ENCODE results near the gene SPOCD1.

The SPOCD1 gene

GRCh38 chr1:31790641-31791091, 25.2 kb downstream of the SPOCD1 start:
- no peak overlapping the region for H3K4me3 ChIP-seq (ENCODE audit: low read depth, low read length)
- TF ChIP-seq, protein P1, sequence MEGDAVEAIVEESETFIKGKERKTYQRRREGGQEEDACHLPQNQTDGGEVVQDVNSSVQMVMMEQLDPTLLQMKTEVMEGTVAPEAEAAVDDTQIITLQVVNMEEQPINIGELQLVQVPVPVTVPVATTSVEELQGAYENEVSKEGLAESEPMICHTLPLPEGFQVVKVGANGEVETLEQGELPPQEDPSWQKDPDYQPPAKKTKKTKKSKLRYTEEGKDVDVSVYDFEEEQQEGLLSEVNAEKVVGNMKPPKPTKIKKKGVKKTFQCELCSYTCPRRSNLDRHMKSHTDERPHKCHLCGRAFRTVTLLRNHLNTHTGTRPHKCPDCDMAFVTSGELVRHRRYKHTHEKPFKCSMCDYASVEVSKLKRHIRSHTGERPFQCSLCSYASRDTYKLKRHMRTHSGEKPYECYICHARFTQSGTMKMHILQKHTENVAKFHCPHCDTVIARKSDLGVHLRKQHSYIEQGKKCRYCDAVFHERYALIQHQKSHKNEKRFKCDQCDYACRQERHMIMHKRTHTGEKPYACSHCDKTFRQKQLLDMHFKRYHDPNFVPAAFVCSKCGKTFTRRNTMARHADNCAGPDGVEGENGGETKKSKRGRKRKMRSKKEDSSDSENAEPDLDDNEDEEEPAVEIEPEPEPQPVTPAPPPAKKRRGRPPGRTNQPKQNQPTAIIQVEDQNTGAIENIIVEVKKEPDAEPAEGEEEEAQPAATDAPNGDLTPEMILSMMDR (IDR thresholded peaks at IDR 0.05; ENCODE audit: low read depth, low read length), result no peak
- no peak for TF ChIP-seq POLR2A (IDR thresholded peaks at IDR 0.05; ENCODE audit: extremely low read depth, insufficient read length)
- TF ChIP-seq, protein P2, sequence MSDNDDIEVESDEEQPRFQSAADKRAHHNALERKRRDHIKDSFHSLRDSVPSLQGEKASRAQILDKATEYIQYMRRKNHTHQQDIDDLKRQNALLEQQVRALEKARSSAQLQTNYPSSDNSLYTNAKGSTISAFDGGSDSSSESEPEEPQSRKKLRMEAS (IDR thresholded peaks at IDR 0.05; ENCODE audit: low read depth, low read length), result no peak
- TF ChIP-seq MYC (IDR thresholded peaks at IDR 0.05; ENCODE audit: low read depth, low read length), result no peak
- DNase-seq (ENCODE audit: low read depth), result no peak

- TF ChIP-seq, protein P2 (IDR thresholded peaks at IDR 0.05; ENCODE audit: low read depth, low read length), result no peak
- TF ChIP-seq POLR2A (IDR thresholded peaks at IDR 0.05; ENCODE audit: extremely low read depth, insufficient read length) (no peak), MYC (IDR thresholded peaks at IDR 0.05; ENCODE audit: low read depth, low read length) (no peak)
- TF ChIP-seq, protein P1 (IDR thresholded peaks at IDR 0.05; ENCODE audit: low read depth, low read length), result no peak
- H3K4me3 ChIP-seq (ENCODE audit: low read depth, low read length), result no peak overlapping the region
- no peak for DNase-seq (ENCODE audit: low read depth)
Measured at GRCh38 chr1:31790140-31790539, 25.7 kb downstream of the SPOCD1 start.

DNA sequence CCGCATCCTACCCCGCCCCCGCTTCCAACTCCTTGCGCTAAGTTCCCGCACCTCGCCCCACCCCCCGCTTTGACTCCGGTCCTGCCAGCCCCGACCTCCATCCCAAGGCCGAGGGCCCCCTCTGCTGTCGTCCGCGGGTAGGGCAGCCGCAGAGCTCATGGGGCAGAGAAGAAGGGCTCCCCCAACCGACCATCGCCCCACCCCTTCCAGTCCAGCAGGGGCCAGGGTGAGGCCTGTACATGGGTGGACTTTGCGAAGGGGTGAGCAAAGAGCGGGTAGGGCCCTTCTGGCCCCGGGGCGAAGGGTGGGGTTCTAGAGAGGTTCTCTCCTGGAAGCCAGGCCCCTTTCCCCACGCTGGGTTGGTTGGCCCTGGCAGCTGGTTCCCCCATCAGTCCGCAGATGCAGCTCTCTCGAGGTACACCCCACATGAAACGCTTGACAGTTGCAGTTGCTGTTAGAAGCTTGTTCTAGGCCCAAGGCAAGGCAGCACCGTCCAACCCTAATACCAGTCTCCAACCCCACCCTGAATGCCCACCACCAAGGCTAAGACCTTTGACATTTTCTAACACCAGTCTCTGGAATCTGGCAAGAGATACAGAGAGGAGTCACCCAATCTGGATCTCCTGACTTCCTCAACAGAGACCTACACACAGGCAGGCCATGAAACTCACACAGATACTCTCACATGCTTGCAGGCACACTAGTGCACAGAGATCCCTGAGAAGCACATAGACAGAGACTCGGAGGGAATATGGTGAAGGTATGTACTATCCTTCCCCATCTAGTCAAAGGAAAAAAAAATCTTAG, 26.4 kb downstream of the SPOCD1 start:
- TF ChIP-seq MYC (IDR thresholded peaks at IDR 0.05; ENCODE audit: low read depth, low read length), result no peak
- TF ChIP-seq, protein P1 (IDR thresholded peaks at IDR 0.05; ENCODE audit: low read depth, low read length), result peak; percentile 81
- no peak overlapping the region for H3K4me3 ChIP-seq (ENCODE audit: low read depth, low read length)
- DNase-seq (ENCODE audit: low read depth), result peak; percentile 85

DNA sequence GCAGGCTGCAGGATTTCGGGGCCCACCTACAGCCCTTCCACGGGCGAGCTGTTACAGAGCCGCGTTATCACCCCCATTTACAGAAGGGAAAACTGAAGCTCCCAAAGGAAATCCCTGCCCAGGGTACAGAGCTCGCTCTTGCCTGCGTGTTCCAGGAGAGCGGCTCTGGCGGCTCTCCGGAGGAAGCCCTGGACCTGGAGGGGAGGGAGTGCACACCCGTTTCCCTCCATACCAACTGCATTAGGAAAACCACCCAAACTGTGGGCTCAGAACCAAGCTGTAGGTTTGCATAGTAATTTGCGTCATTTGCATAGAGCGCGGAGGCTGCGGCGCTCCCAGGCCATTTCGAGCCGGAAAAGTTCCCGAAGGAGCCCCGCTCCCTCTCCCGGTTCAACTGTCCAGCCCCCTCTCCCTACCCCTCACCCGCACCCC, 27.0 kb downstream of the SPOCD1 start:
- peak overlapping the region; percentile 36 for H3K4me3 ChIP-seq (ENCODE audit: low read depth, low read length)
- TF ChIP-seq MYC (IDR thresholded peaks at IDR 0.05; ENCODE audit: low read depth, low read length) (no peak), POLR2A (IDR thresholded peaks at IDR 0.05; ENCODE audit: extremely low read depth, insufficient read length) (no peak)
- TF ChIP-seq, protein P2 (IDR thresholded peaks at IDR 0.05; ENCODE audit: low read depth, low read length), result no peak
- TF ChIP-seq, protein P1 (IDR thresholded peaks at IDR 0.05; ENCODE audit: low read depth, low read length), result no peak
- no peak for DNase-seq (ENCODE audit: low read depth)

DNA sequence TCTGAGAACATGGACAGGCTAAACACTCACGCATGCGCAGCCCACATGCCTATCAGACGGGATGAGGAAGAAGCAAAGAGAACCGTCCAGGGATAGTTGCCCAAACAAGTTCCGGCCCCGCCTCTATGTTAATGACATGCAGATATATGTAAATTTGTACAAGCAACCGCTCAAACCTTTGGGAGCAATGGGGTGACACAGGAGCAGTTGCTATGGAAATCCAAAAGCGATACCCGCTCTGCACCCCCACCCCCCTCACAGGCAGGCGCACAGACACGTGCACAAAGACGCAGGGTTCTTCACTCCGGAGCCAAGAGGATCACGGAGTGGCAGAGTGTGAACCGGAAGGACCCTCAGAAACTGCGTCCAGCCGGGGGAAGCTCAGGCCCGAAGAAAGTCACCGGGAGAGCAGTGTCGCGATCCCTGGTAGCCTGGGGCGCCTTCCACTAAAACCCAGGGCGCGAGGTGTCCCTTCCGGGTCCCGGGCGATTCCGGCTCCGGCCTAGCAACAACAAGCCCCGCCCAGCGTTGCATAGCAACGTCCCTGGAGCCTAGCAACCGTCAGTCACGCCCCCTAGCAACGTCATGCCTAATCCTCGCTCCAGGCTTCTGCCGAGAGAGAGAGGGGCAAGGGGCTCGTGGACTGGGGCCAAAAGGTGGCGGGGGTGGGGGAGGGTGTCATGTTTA, 27.5 kb downstream of the SPOCD1 start:
- TF ChIP-seq, protein P1 (IDR thresholded peaks at IDR 0.05; ENCODE audit: low read depth, low read length), result no peak
- no peak for TF ChIP-seq POLR2A (IDR thresholded peaks at IDR 0.05; ENCODE audit: extremely low read depth, insufficient read length)
- TF ChIP-seq, protein P2 (IDR thresholded peaks at IDR 0.05; ENCODE audit: low read depth, low read length), result no peak
- TF ChIP-seq MYC (IDR thresholded peaks at IDR 0.05; ENCODE audit: low read depth, low read length), result no peak
- H3K4me3 ChIP-seq (ENCODE audit: low read depth, low read length), result no peak overlapping the region
- DNase-seq (ENCODE audit: low read depth), result peak; percentile 69
